ENCODE data around the gene WDFY1. TPM values are rescaled to one million over a fixed set of nuclear protein-coding genes. Genes with fewer than 3 reads are reported as not detected.

WDFY1 gene
- total and polyA plus RNA-seq, 8 donors, result 8.2 to 134 (median 31.4) TPM

- Histone ChIP-seq H3K27ac (no peak overlapping the region), H3K36me3 (no peaks in the 10 kb centered on the region), H3K27me3 (no peaks in the 10 kb centered on the region), H3K4me3 (no peak overlapping the region), H3K4me1 (peaks cover 0 to 5% (median 0%) of the 10 kb centered on the region in 4 donors), H3K9me3 (no peaks in the 10 kb centered on the region)
- no peak for DNase-seq
- TF ChIP-seq POLR2A (IDR thresholded peaks at IDR 0.05) (no peak), CTCF (IDR thresholded peaks at IDR 0.05) (no peak), POLR2AphosphoS5 (IDR thresholded peaks at IDR 0.05) (no peak), EP300 (IDR thresholded peaks at IDR 0.05) (no peak)
- WGBS, 5 donors, result 89 to 98% (median 91%) methylated on average over 6 of the region's 6 CpGs
- intact Hi-C loops (cut with DNase I; ENCODE audit: low total_unique reads), result no loop called here
Measured at GRCh38 chr2:223828314-223828713, 116.8 kb downstream of the WDFY1 start.

GRCh38 chr2:223826995-223827394, 118.1 kb downstream of the WDFY1 start:
- no peaks in the 10 kb centered on the region for H3K36me3 ChIP-seq
- no peaks in the 10 kb centered on the region for H3K4me1 ChIP-seq
- DNase-seq, result no peak
- 59 to 73% (median 70%) methylated on average over 4 of the region's 4 CpGs for WGBS, 5 donors
- H3K27me3 ChIP-seq, result no peaks in the 10 kb centered on the region
- no peak overlapping the region for H3K27ac ChIP-seq
- intact Hi-C loops (cut with DNase I; ENCODE audit: low total_unique reads), result no loop called here
- TF ChIP-seq CTCF (IDR thresholded peaks at IDR 0.05), result no peak
- TF ChIP-seq POLR2A (IDR thresholded peaks at IDR 0.05), result no peak
- TF ChIP-seq POLR2AphosphoS5 (IDR thresholded peaks at IDR 0.05), result no peak
- no peak for TF ChIP-seq EP300 (IDR thresholded peaks at IDR 0.05)
- H3K9me3 ChIP-seq, result no peaks in the 10 kb centered on the region
- no peak overlapping the region for H3K4me3 ChIP-seq

Other genes with a start within 250 kb of the WDFY1 start
- gene AP1S3, start 107.8 kb downstream of the WDFY1 start, total RNA-seq, result 10 to 100 TPM in 2 of 5 donors, 1 to 10 TPM in 1, not detected in 2; 4.8 to 18.2 (median 11.6) TPM
- gene AP1S3, start 107.8 kb downstream of the WDFY1 start, polyA plus RNA-seq, result 1 to 10 TPM; 1.5 to 6.3 (median 6.0) TPM
- gene MRPL44, start 12.1 kb upstream of the WDFY1 start, total RNA-seq, result 10 to 100 TPM in 3 of 5 donors, 1 to 10 TPM in 1, under 1 TPM in 1; 0.87 to 80.8 (median 10.6) TPM
- gene MRPL44, start 12.1 kb upstream of the WDFY1 start, polyA plus RNA-seq, result 10 to 100 TPM; 17.9 to 25.1 (median 20.3) TPM
- 10 to 100 TPM in 3 of 5 donors, 1 to 10 TPM in 1, not detected in 1; 5.1 to 27.4 (median 11.5) TPM for gene SERPINE2, start 94.0 kb upstream of the WDFY1 start, total RNA-seq
- gene SERPINE2, start 94.0 kb upstream of the WDFY1 start, polyA plus RNA-seq, result 10 to 100 TPM in 1 of 3 donors, 1 to 10 TPM in 2; 1.8 to 12.9 (median 8.3) TPM